B cell (primary cell): Measurements from ENCODE around the gene LIN54. TPM values are rescaled to one million over a fixed set of nuclear protein-coding genes. Genes with fewer than 3 reads are reported as not detected.
"Not testable (repeated sequence)": the region's sequence is repeated elsewhere in the genome, so short reads cannot be mapped to it uniquely, and the experiment has no call there.

Experiments used
- ATAC-seq: fragments of 200-7000 bp; cut with Tn5 transposase; one replicate; pipeline ENCODE4 v1.10.0; 2021; ENCODE audit warnings: low read depth, mild to moderate bottlenecking, moderate number of reproducible peaks, moderate library complexity
- CTCF ChIA-PET: fragments of 350-600 bp; sonication (Branson Sonifier 250); formaldehyde crosslinking; loops from one replicate; lab custom pipeline; 2021; ENCODE audit warnings: antibody characterized with exemption, inconsistent platforms; lab: Charles Lee
- POLR2A ChIA-PET: fragments of 350-600 bp; sonication (Branson Sonifier 250); formaldehyde crosslinking; loops from one replicate; lab custom pipeline; 2021; ENCODE audit warnings: antibody characterized with exemption; lab: Charles Lee
- DNase-seq: peaks from one replicate; pipeline ENCODE4 v3.0.0; 2013
- H2AFZ ChIP-seq: 2 replicates; pipeline ENCODE4 v1.6.1; 2012; ENCODE audit warnings: mild to moderate bottlenecking, low read depth, low read length; ENCODE audit not compliant: insufficient read depth, poor library complexity, severe bottlenecking
- H3K27ac ChIP-seq, 2 donors: 1 replicate in 1 of 2; 2 replicates in 1 of 2; pipeline ENCODE4 v1.5.1; 2012 to 2013; ENCODE audit warnings: low read length in 2 of 2, mild to moderate bottlenecking in 2 of 2, moderate library complexity in 1 of 2
- H3K27me3 ChIP-seq, 4 experiments: fragments of 200-600 bp in 1 of 4; sonication (generic) in 1 of 4; replicated peaks in 1 of 4; 1 replicate in 2 of 4; 2 replicates in 2 of 4; pipeline versions ENCODE4 v1.6.1 to v1.7.0; 2013 to 2016; ENCODE audit warnings: low read length in 3 of 4, mild to moderate bottlenecking in 2 of 4, mixed read lengths in 1 of 4, moderate library complexity in 1 of 4; ENCODE audit not compliant: insufficient read depth in 4 of 4, control insufficient read depth in 3 of 4; ENCODE audit errors: control extremely low read depth in 1 of 4
- H3K36me3 ChIP-seq, 2 experiments: replicated peaks in 1 of 2; 1 replicate in 1 of 2; 2 replicates in 1 of 2; pipeline versions ENCODE4 v1.6.1 to v1.7.1; 2013; ENCODE audit warnings: low read length in 1 of 2; ENCODE audit not compliant: insufficient read depth in 2 of 2, control insufficient read depth in 1 of 2; ENCODE audit errors: control extremely low read depth in 1 of 2, extremely low read depth in 1 of 2
- H3K4me1 ChIP-seq, 2 donors: fragments of 200-600 bp in 1 of 2; sonication (generic) in 1 of 2; 1 replicate in 1 of 2; 2 replicates in 1 of 2; pipeline versions ENCODE4 v1.5.1 to v1.6.1; 2013 to 2017; ENCODE audit warnings: low read length in 2 of 2; ENCODE audit not compliant: control insufficient read depth in 2 of 2, insufficient read depth in 2 of 2
- H3K4me2 ChIP-seq: replicated peaks from 2 replicates; pipeline ENCODE3; 2012; ENCODE audit warnings: mild to moderate bottlenecking, low read depth, low read length; ENCODE audit not compliant: poor library complexity, severe bottlenecking
- H3K4me3 ChIP-seq, 5 experiments: fragments of 200-600 bp in 1 of 5; sonication (generic) in 1 of 5; 1 replicate in 3 of 5; 2 replicates in 2 of 5; pipeline versions ENCODE4 v1.5.1 to v1.7.0; 2011 to 2016; ENCODE audit warnings: low read length in 4 of 5, mild to moderate bottlenecking in 4 of 5, low read depth in 2 of 5, control low read depth in 1 of 5, moderate library complexity in 1 of 5; ENCODE audit not compliant: insufficient read depth in 1 of 5; ENCODE audit errors: control extremely low read depth in 1 of 5, extremely low read depth in 1 of 5
- H3K79me2 ChIP-seq: fragments of 200-600 bp; sonication (generic); one replicate; pipeline ENCODE4 v1.6.0; 2016; ENCODE audit warnings: low read length; ENCODE audit not compliant: control insufficient read depth, insufficient read depth
- H3K9ac ChIP-seq: fragments of 200-600 bp; sonication (generic); 2 replicates; pipeline ENCODE4 v1.6.1; 2017; ENCODE audit warnings: mild to moderate bottlenecking, low read length, moderate library complexity
- H3K9me3 ChIP-seq, 3 donors: one replicate each; pipeline versions ENCODE4 v1.6.1 to v1.7.1; 2013; ENCODE audit warnings: low read length in 2 of 3; ENCODE audit not compliant: control insufficient read depth in 2 of 3, insufficient read depth in 1 of 3; ENCODE audit errors: control extremely low read depth in 1 of 3
- H4K20me1 ChIP-seq: 2 replicates; pipeline ENCODE4 v1.6.0; 2012; ENCODE audit warnings: mild to moderate bottlenecking, low read length; ENCODE audit not compliant: insufficient read depth, control insufficient read depth, poor library complexity, severe bottlenecking
- H3K27ac Mint-ChIP-seq: one replicate; pipeline ENCODE4 v1.8.0; 2021; ENCODE audit warnings: mixed read lengths
- H3K27me3 Mint-ChIP-seq: one replicate; pipeline ENCODE4 v1.8.0; 2021; ENCODE audit warnings: mixed read lengths
- H3K4me1 Mint-ChIP-seq: one replicate; pipeline ENCODE4 v1.8.0; 2021; ENCODE audit warnings: mixed read lengths
- H3K4me3 Mint-ChIP-seq: one replicate; pipeline ENCODE4 v1.8.0; 2021; ENCODE audit warnings: mixed read lengths
- H3K9me3 Mint-ChIP-seq: one replicate; pipeline ENCODE4 v1.8.0; 2022; ENCODE audit warnings: mixed read lengths; ENCODE audit not compliant: insufficient read depth
- EZH2 ChIP-seq: IDR thresholded peaks from 2 replicates; pipeline ENCODE4 v1.6.1; 2012; ENCODE audit warnings: borderline replicate concordance, low read depth, mild to moderate bottlenecking, moderate library complexity, low read length; ENCODE audit not compliant: insufficient read depth, poor library complexity, severe bottlenecking
- WGBS: methylation state at CpG from one replicate; pipeline ENCODE4 v1.1.5; 2013; ENCODE audit warnings: missing lambda C conversion rate; ENCODE audit not compliant: insufficient coverage; 5-methylcytosine and 5-hydroxymethylcytosine counted together
- intact Hi-C: fragments of 100-400 bp; cut with micrococcal nuclease; formaldehyde crosslinking; loops from one replicate; pipeline ENCODE4 v1.10.0; 2022
- polyA plus RNA-seq: library from polyadenylated mRNA; depleted of rRNA; stranded (reverse); fragments of >200 nt; gene quantifications from 2 replicates; pipeline ENCODE4 v1.2.3, GENCODE V29; 2012
- total RNA-seq, 2 donors: library from RNA; stranded (reverse); fragments of 120-200 nt in 1 of 2; gene quantifications; 1 replicate in 1 of 2; 2 replicates in 1 of 2; pipeline versions ENCODE4 v1.2.3 to v1.2.4, GENCODE V29; 2013 to 2022
- TF ChIP-seq, protein P1 (sequence below): fragments of 200-600 bp; IDR thresholded peaks from one replicate; pipeline ENCODE4 v1.8.0; 2022; ENCODE audit warnings: antibody characterized with exemption, mild to moderate bottlenecking

Gene LIN54
- total and polyA plus RNA-seq, 2 donors (not counting 1 experiment from before 2014, with no cell fraction given) = 3.8 to 19.2 TPM

DNA sequence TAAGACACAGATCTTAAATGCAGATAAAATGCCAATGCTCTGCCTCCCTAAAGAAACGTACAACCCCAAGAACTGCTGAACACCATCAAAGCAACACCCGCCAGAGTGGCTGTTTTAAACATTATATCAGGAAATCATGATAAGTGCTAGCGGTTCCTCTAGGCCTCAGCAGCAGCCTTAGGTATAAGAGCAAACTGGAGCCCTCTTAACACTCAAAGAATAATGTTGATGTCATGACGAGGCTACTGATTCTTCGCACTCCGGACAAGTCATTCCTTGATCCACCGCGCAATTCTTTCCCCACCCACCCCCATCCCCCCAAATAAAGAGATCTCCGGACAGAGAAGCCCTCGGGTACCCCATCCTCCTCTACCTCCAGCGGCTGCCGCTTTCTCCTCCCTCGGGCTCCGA, 507 bp downstream of the LIN54 start:
- peak overlapping the region; percentile 96 for H3K27ac Mint-ChIP-seq

DNA sequence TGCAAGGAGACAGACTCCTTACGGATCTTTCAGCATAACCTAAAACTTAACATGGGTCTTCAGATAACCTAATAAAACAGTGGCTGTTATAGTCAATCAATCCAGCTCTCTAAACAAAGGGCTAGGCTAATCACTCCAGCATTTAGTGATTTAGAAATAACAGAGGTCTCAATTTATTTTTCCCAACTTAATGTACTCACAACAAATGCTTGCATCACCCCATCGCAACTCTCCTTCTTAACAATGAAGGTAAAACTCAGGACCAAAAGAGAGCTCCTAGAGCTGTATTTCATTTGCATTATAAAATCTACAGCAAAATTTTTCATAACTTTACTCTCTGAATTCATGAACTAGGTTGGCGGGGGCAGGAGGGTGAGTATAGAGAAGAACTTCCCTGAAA, 1.1 kb downstream of the LIN54 start:
- TF ChIP-seq EZH2 = no peak
- TF ChIP-seq, protein P1, sequence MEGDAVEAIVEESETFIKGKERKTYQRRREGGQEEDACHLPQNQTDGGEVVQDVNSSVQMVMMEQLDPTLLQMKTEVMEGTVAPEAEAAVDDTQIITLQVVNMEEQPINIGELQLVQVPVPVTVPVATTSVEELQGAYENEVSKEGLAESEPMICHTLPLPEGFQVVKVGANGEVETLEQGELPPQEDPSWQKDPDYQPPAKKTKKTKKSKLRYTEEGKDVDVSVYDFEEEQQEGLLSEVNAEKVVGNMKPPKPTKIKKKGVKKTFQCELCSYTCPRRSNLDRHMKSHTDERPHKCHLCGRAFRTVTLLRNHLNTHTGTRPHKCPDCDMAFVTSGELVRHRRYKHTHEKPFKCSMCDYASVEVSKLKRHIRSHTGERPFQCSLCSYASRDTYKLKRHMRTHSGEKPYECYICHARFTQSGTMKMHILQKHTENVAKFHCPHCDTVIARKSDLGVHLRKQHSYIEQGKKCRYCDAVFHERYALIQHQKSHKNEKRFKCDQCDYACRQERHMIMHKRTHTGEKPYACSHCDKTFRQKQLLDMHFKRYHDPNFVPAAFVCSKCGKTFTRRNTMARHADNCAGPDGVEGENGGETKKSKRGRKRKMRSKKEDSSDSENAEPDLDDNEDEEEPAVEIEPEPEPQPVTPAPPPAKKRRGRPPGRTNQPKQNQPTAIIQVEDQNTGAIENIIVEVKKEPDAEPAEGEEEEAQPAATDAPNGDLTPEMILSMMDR = no peak
- Histone ChIP-seq H3K36me3 (no peaks in the 10 kb centered on the region), H2AFZ (peak overlapping the region; percentile 98), H3K4me2 (peak overlapping the region; percentile 98), H3K4me1 (peaks cover 24 to 33% of the 10 kb centered on the region in 2 donors), H3K4me3 (peak overlapping the region; percentile 76 to 98 (median 89)), H3K9ac (peak overlapping the region; percentile 94), H3K27me3 (no peaks in the 10 kb centered on the region), H3K79me2 (peaks cover 49% of the 10 kb centered on the region), H3K9me3 (no peaks in the 10 kb centered on the region), H3K27ac (peak overlapping the region; percentile 90 to 92), H4K20me1 (peaks cover 4% of the 10 kb centered on the region)
- CTCF ChIA-PET = no interaction called here
- POLR2A ChIA-PET = interaction anchor here (0.9 kb wide), 1 partner anchor 274 kb away, joined by 3 read pairs; no protein-coding TSS in a partner anchor
- Mint-ChIP-seq H3K4me1 (peaks cover 51% of the 10 kb centered on the region), H3K27ac (peak overlapping the region; percentile 96), H3K4me3 (peak overlapping the region; percentile 92), H3K27me3 (no peaks in the 10 kb centered on the region), H3K9me3 (no peaks in the 10 kb centered on the region)
- DNase-seq (no peak), ATAC-seq (no peak)
- intact Hi-C loops = no loop called here
- WGBS = no CpG with 5 or more reads among the region's 3 CpGs

More for the DNA sequence above, 507 bp downstream of the LIN54 start:
- H3K9me3 ChIP-seq = no peaks in the 10 kb centered on the region
- CTCF ChIA-PET = no interaction called here
- no peak for TF ChIP-seq EZH2
- TF ChIP-seq, protein P1 = no peak
- H3K4me1 ChIP-seq = peaks cover 24 to 33% of the 10 kb centered on the region in 2 donors
- Mint-ChIP-seq H3K27me3 (no peaks in the 10 kb centered on the region), H3K9me3 (no peaks in the 10 kb centered on the region), H3K4me1 (peaks cover 51% of the 10 kb centered on the region), H3K4me3 (peak overlapping the region; percentile 92)
- ATAC-seq (no peak), DNase-seq (no peak)
- 0% methylated on average over 8 of the region's 14 CpGs for WGBS
- H3K36me3 ChIP-seq = no peaks in the 10 kb centered on the region
- peak overlapping the region; percentile 98 for H2AFZ ChIP-seq
- POLR2A ChIA-PET = interaction anchor here (2.0 kb wide), 1 partner anchor 25 kb away, joined by 13 read pairs; the partner anchor contains the start of gene COPS4
- intact Hi-C loops = loop anchor here (1.0 to 10.0 kb wide), 4 partner anchors 274 to 725 kb away; partner anchors contain the start of genes ABRAXAS1 and COQ2
- peak overlapping the region; percentile 98 for H3K4me2 ChIP-seq
- H4K20me1 ChIP-seq = peaks cover 4% of the 10 kb centered on the region
- peak overlapping the region; percentile 94 for H3K9ac ChIP-seq
- H3K27ac ChIP-seq = peak overlapping the region; percentile 90 to 92
- H3K79me2 ChIP-seq = peaks cover 43% of the 10 kb centered on the region
- H3K4me3 ChIP-seq = peak overlapping the region; percentile 76 to 98 (median 89)
- H3K27me3 ChIP-seq = no peaks in the 10 kb centered on the region

DNA sequence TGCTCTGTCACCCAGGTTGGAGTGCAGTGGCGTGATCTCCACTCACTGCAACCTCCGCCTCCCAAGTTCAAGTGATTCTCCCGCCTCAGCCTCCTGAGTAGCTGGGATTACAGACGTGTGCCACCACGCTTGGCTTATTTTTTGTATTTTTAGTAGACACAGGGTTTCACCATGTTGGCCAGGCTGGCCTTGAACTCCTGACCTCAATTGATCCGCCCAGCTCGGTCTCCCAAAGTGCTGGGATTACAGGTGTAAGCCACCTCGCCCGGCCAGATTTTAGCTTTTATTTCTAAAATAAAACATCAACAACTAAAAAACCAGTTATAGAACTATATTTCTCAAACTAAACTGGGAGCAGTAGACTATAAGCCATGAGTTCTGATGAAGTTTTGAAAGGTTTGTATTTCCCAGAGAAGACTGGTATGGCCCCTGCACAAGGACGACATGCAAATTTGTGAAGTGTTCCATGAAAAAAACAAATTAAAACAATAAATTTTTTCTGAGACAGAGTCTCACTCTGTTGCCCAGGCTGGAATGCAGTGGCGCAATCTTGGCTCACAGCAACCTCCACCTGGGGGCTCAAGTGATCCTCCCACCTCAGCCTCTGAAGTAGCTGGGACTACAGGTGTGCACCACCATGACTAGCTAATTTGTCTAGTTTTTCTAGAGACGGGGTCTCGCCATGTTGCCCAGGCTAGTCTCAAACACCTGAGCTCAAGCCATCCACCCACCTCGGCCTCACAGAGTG, 7.4 kb downstream of the LIN54 start:
- H3K4me1 ChIP-seq, H3K9me3 Mint-ChIP-seq, H3K36me3 ChIP-seq, H2AFZ ChIP-seq, H3K27ac Mint-ChIP-seq, H3K27me3 ChIP-seq, H3K4me3 Mint-ChIP-seq, ATAC-seq, H3K4me2 ChIP-seq, DNase-seq, H3K9ac ChIP-seq, CTCF ChIA-PET, POLR2A ChIA-PET, H3K27me3 Mint-ChIP-seq, H3K4me3 ChIP-seq, intact Hi-C loops, H3K9me3 ChIP-seq, H3K27ac ChIP-seq: not testable (repeated sequence)
- H4K20me1 ChIP-seq = peaks cover 12% of the 10 kb centered on the region
- H3K79me2 ChIP-seq = peaks cover 94% of the 10 kb centered on the region
- 98% methylated on average over 7 of the region's 14 CpGs for WGBS
- H3K4me1 Mint-ChIP-seq = peaks cover 18% of the 10 kb centered on the region
